ENCODE results near the gene RAD51B. TPM values are rescaled to one million over a fixed set of nuclear protein-coding genes. Genes with fewer than 3 reads are reported as not detected.

Gene RAD51B
- total and polyA plus RNA-seq, 2 of the 13 experiments (the other 11 are each of a cell fraction or from before 2014, with no cell fraction given) = 7.0 to 9.5 TPM

- TF ChIP-seq, protein P1, sequence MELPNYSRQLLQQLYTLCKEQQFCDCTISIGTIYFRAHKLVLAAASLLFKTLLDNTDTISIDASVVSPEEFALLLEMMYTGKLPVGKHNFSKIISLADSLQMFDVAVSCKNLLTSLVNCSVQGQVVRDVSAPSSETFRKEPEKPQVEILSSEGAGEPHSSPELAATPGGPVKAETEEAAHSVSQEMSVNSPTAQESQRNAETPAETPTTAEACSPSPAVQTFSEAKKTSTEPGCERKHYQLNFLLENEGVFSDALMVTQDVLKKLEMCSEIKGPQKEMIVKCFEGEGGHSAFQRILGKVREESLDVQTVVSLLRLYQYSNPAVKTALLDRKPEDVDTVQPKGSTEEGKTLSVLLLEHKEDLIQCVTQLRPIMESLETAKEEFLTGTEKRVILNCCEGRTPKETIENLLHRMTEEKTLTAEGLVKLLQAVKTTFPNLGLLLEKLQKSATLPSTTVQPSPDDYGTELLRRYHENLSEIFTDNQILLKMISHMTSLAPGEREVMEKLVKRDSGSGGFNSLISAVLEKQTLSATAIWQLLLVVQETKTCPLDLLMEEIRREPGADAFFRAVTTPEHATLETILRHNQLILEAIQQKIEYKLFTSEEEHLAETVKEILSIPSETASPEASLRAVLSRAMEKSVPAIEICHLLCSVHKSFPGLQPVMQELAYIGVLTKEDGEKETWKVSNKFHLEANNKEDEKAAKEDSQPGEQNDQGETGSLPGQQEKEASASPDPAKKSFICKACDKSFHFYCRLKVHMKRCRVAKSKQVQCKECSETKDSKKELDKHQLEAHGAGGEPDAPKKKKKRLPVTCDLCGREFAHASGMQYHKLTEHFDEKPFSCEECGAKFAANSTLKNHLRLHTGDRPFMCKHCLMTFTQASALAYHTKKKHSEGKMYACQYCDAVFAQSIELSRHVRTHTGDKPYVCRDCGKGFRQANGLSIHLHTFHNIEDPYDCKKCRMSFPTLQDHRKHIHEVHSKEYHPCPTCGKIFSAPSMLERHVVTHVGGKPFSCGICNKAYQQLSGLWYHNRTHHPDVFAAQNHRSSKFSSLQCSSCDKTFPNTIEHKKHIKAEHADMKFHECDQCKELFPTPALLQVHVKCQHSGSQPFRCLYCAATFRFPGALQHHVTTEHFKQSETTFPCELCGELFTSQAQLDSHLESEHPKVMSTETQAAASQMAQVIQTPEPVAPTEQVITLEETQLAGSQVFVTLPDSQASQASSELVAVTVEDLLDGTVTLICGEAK (IDR thresholded peaks at IDR 0.05) = no peak
- TF ChIP-seq, protein P1 (CRISPR knock-in tag; IDR thresholded peaks at IDR 0.05) = no peak
- TF ChIP-seq AFF4 (CRISPR knock-in tag; IDR thresholded peaks at IDR 0.05) = no peak
- TF ChIP-seq DPF2 (CRISPR knock-in tag; IDR thresholded peaks at IDR 0.05; ENCODE audit: borderline replicate concordance, low read depth) = no peak
- TF ChIP-seq SATB2 (CRISPR knock-in tag; IDR thresholded peaks at IDR 0.05) = no peak
- no peak for TF ChIP-seq FOSL2 (CRISPR knock-in tag; IDR thresholded peaks at IDR 0.05)
Observed at GRCh38 chr14:68223631-68224030, 404.1 kb downstream of the RAD51B start (continued).

Data from HepG2 (cell line).